ENCODE data around the gene USHBP1.

- TF ChIP-seq, protein P1, sequence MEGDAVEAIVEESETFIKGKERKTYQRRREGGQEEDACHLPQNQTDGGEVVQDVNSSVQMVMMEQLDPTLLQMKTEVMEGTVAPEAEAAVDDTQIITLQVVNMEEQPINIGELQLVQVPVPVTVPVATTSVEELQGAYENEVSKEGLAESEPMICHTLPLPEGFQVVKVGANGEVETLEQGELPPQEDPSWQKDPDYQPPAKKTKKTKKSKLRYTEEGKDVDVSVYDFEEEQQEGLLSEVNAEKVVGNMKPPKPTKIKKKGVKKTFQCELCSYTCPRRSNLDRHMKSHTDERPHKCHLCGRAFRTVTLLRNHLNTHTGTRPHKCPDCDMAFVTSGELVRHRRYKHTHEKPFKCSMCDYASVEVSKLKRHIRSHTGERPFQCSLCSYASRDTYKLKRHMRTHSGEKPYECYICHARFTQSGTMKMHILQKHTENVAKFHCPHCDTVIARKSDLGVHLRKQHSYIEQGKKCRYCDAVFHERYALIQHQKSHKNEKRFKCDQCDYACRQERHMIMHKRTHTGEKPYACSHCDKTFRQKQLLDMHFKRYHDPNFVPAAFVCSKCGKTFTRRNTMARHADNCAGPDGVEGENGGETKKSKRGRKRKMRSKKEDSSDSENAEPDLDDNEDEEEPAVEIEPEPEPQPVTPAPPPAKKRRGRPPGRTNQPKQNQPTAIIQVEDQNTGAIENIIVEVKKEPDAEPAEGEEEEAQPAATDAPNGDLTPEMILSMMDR (IDR thresholded peaks at IDR 0.05; ENCODE audit: insufficient read depth, low read length, poor library complexity, severe bottlenecking), result no peak
- TF ChIP-seq EZH2phosphoT487 (conservative IDR thresholded peaks at IDR 0.05; ENCODE audit: low read length), result no peak
These were observed 31.7 kb upstream of the USHBP1 start for GRCh38 chr19:17296273-17296672.
